Kasumi-1 (cell line): ENCODE results near the gene CORO2B.

Experiments
- DNase-seq, 2 experiments: peaks; one replicate each; lab custom pipeline; 2025; lab: John Stamatoyannopoulos, UW

The CORO2B gene

GRCh38 chr15:68589783-68590710 lies 11.3 kb downstream of the CORO2B start:
- no peak for DNase-seq

GRCh38 chr15:68590721-68591389 lies 12.1 kb downstream of the CORO2B start:
- no peak for DNase-seq

- DNase-seq = no peak
These were observed 13.3 kb downstream of the CORO2B start for GRCh38 chr15:68592054-68592453.

GRCh38 chr15:68592544-68592943 lies 13.8 kb downstream of the CORO2B start:
- no peak for DNase-seq

DNA sequence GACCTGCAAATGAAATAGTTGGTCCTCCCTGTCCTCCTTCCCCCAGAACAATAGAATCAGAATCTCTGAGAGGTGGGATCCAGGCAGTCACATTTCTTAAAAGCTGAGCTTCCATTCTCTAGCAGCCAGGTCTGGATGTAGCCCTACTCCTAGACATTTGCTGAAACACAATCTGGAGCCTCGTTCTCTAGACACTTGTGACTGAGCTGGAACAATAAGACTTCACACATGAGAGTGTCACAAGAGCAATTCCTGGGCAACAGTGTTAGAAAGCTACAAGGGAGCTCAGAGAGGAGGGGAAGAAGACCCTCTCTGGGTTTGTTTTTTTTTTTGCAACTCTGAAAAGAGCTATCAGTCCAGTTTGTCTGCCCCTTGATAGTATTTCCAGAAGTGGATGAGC lies 14.5 kb downstream of the CORO2B start:
- no peak for DNase-seq

- no peak for DNase-seq
These were observed 15.2 kb downstream of the CORO2B start for GRCh38 chr15:68593828-68594532.

- DNase-seq = no peak
These were observed 15.9 kb downstream of the CORO2B start for GRCh38 chr15:68594533-68595259.

DNA sequence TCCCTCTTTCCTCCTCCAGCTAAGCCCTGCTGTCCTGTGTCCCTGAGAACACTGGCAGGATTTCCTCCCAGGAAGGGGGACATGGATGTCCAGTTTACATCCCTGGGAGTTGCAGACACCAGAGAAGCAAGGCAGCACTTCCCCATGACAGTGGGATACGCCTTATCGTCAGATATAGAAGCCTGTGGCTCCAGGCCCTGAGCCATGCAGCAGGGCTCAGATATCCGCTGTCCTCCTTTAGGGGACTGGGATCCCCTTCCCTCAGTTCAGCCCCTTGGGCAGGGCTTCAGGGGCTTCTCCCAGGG lies 16.4 kb downstream of the CORO2B start:
- DNase-seq = no peak

DNA sequence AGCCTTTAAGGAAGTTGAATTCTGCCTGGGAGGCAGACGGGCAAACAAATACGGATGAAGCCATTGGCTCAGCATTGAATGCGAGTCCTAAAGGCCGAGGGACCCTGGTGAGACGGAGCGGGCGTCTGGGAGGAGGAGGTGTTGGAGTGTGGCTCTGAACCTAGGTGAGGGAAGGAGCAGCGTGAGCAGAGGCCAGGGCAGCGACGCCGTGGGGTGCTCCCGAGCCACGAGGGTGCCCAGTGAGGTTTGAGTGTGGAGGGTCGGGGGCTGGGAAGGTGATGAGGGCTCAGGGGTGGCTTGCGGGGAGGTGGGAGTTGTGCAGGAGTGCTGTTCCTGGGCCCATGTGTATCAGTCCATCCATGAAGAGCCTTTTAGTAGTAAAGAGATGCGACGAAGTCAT lies 17.0 kb downstream of the CORO2B start:
- DNase-seq = no peak

DNA sequence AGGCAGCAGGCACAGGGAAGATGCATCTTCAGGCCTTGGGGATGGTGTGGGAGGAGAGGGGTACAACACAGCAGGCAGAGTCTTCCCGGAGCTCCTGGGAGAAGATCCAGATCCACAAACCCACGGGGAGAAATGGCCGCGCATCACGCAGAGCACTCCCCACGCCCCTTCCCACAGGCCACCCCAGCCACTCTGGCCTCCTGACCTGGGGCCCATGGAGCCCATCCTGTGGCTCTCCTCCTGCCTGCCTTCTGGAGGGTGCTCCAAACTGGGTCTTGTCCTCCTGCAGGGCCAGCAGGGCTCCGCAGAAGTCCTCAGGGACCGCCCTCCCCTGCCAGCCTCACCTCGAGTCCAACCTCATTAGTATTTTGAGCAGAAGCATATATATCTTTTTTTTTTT lies 17.9 kb downstream of the CORO2B start:
- DNase-seq = no peak

GRCh38 chr15:68597581-68597980 lies 18.8 kb downstream of the CORO2B start:
- no peak for DNase-seq

- DNase-seq = no peak
These were observed 19.7 kb downstream of the CORO2B start for GRCh38 chr15:68598171-68599152.

DNA sequence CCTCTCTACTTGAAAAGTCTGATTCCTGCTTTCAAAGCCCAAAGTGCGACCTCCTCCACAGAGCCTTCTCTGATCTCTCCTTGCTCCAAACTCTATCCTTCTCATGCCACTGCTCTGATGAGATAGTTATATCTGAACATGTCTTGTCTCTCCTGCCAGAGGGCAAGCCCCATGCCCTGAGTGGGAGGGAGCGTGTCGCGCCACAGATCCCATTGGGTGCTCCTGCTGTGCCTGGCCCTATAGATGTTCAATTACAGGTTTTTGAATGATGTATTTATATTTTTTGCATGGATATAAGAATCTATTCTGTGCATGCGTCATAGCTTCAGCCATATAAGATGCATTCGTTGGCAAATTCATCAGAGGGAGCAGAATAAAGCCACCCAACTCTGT lies 20.4 kb downstream of the CORO2B start:
- DNase-seq = no peak

DNA sequence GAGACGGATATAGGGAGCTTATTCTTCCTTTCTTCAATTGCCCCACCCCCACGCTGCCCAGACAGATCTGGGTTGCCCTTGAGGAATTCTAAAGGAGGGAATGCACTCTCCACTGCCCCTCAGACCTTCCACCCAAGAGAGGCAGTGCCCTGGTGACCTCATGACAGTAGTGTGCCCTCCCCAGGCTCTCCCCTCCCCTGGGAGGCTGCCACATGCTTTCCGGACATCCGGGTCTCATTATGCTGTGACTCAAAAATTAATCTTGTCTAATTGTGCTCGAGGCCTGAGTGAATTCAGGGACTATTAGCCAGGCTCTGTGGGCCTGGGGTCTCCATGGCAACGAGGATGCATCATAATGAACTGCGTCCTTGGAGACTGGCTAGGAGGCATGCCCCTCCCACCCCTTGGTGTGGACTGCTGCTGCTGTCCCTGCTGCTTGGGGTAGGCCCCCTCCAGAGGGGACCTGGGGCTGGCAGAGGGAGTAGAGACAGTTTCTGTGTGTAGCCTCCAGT lies 20.8 kb downstream of the CORO2B start:
- no peak for DNase-seq

DNA sequence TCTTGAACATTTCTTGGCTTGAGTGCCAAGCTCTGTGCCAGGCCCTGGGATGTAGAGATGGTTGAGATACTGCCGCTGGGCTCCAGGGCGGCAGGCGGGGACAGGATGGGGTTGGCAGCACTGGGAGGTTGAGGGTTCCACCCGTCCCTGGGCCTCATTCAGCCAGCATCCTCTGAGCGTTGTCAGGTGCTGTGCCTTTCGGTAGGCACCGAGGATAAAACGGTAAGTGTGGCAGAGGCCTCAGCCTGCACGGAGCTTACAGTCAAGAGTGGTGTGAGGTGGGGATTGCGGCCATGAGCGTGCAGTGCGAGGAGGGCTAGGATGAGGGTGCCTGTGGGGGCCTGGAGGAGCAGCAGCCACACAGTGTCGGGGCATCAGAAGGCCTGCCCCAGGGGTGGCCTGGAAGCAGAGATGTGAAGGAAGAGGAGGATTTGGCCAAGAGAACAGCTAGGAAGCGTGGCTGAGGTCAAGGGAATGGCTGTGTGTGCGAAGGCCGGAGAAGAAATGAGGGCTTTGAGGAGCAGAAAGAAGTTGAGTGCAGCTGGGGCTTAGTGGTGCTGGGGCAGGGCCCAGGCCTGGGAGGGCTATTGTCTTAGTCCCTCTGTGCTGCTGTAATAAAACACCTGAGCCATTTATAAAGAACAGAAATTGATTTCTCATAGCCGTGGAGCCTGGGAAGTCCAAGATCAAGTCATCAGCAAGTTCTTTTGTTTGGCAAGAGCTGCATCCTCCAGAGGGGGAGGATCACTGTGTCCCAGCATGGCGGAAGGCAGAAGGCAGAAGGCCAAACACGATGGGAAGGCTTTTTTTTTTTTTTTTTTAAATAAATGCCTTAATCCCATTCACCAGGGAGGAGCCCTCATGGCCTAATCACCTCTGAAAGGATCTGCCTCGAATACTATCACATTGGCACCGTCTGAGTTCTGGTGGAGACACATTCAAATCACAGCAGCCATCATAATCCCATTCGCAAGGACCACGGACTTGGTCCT lies 22.7 kb downstream of the CORO2B start:
- DNase-seq = no peak

DNA sequence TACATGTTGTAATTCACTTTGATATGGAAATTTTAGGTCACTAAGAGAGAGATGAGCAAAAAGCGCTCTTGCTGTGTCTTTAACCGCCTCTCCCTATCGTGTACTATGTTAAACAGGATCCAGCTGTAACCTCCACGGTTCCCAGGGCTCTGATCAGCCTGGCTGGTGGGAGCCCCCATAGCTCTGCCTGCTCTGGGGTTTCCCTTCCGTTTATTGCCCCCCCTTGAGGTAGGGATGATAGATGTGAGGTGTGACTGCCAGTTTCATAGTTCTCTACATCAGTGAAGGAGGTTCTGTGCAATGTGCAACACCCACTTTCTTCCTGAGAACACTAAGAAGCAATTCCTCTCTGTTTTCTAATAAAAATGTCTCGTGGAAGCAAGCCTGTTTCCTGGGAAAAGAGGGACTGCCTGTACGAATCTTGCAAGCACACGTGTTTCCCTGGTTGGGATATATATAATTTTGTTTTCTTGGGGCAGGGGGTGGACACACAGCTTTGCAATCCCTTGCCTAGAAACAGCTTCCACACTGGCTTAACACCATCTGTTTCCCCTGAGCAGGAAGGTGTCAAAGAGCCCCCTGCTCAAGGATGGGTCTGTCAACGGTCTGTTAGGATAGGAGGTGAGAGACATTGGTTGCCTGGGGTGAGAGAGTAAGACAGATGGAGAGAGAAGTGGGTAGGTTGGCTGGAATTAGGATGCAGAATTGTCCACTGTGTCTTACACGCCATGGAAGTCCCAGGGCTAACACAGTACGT lies 23.8 kb downstream of the CORO2B start:
- no peak for DNase-seq

DNA sequence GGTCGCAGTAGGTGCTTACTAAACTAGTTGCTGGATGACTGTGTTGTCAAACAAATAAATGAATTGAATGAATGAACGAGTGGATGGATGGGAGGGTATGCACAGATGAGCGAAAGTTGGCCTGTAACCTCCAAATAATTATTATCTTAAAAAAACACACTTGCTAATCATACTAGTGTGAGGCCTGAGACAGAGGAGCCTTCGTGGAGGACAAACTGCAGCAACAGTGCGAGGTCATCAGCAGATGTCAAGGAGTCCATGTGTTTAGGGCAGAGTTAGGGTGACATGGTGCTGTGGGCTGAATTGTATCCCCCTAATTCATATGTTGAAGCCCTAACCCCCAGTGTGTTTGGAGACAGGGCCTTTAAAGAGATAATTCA lies 24.4 kb downstream of the CORO2B start:
- DNase-seq = no peak

GRCh38 chr15:68603951-68604350 lies 25.2 kb downstream of the CORO2B start:
- DNase-seq = no peak
